H1 (cell line): ENCODE measurements around the gene BSN. TPM values are rescaled to one million over a fixed set of nuclear protein-coding genes. Genes with fewer than 3 reads are reported as not detected.

ENCODE experiments used
- CTCF ChIA-PET: fragments of 300-600 bp; sonication (Branson Sonifier 250); formaldehyde crosslinking; loops from one replicate; lab custom pipeline; 2021; ENCODE audit not compliant: partially characterized antibody; lab: Charles Lee
- POLR2A ChIA-PET: fragments of 300-600 bp; sonication (Branson Sonifier 250); formaldehyde crosslinking; loops from one replicate; lab custom pipeline; 2021; ENCODE audit warnings: inconsistent platforms; ENCODE audit not compliant: partially characterized antibody; lab: Charles Lee
- DNase-seq, 2 experiments: peaks; one replicate each; pipeline versions ENCODE4 v3.0.0 to v3.0.0-alpha.2; 2010 to 2022; ENCODE audit warnings: low spot score in 2 of 2, low read depth in 1 of 2, mixed read lengths in 1 of 2
- FAIRE-seq: peaks from 2 replicates; lab custom pipeline; 2011; peaks lifted over from hg19 to GRCh38; lab: Jason Lieb, UNC
- H2AFZ ChIP-seq: 2 replicates; pipeline ENCODE4 v1.8.1; 2012; ENCODE audit warnings: low read length, inconsistent platforms
- H2AK5ac ChIP-seq: 2 replicates; pipeline ENCODE4 v1.6.1; 2013; ENCODE audit warnings: low read depth, low read length
- H2BK120ac ChIP-seq: replicated peaks from 2 replicates; pipeline ENCODE3; 2013; ENCODE audit warnings: low read depth, low read length, inconsistent platforms
- H2BK12ac ChIP-seq: 2 replicates; pipeline ENCODE4 v1.6.1; 2013; ENCODE audit warnings: low read depth, low read length
- H2BK15ac ChIP-seq: 2 replicates; pipeline ENCODE4 v1.6.1; 2013; ENCODE audit warnings: low read length
- H2BK20ac ChIP-seq: 2 replicates; pipeline ENCODE4 v1.6.1; 2013; ENCODE audit warnings: low read length
- H2BK5ac ChIP-seq: 2 replicates; pipeline ENCODE4 v1.6.1; 2013; ENCODE audit warnings: low read depth, low read length
- H3K14ac ChIP-seq: 2 replicates; pipeline ENCODE4 v1.6.1; 2013; ENCODE audit warnings: inconsistent platforms; ENCODE audit not compliant: insufficient read length
- H3K18ac ChIP-seq: 2 replicates; pipeline ENCODE4 v1.6.1; 2013; ENCODE audit warnings: low read length; ENCODE audit errors: extremely low read depth
- H3K23ac ChIP-seq: 2 replicates; pipeline ENCODE4 v1.6.1; 2013; ENCODE audit warnings: inconsistent platforms; ENCODE audit not compliant: insufficient read length
- H3K23me2 ChIP-seq: 2 replicates; pipeline ENCODE4 v1.6.1; 2013; ENCODE audit warnings: low read depth, low read length
- H3K27ac ChIP-seq: 2 replicates; pipeline ENCODE4 v1.6.1; 2011; ENCODE audit warnings: low read depth, low read length, inconsistent platforms
- H3K27me3 ChIP-seq, 4 experiments: replicated peaks in 1 of 4; 1 replicate in 1 of 4; 2 replicates in 3 of 4; pipeline versions ENCODE4 v1.6.1 to v1.8.1; 2011 to 2013; ENCODE audit warnings: low read length in 3 of 4, mild to moderate bottlenecking in 3 of 4, inconsistent platforms in 2 of 4, mixed read lengths in 2 of 4, moderate library complexity in 1 of 4; ENCODE audit not compliant: control insufficient read depth in 3 of 4, insufficient read depth in 3 of 4; ENCODE audit errors: extremely low read depth in 1 of 4
- H3K36me3 ChIP-seq, 4 experiments: 2 replicates each; pipeline versions ENCODE4 v1.6.1 to v1.8.1; 2011 to 2013; ENCODE audit warnings: mild to moderate bottlenecking in 4 of 4, low read length in 3 of 4, moderate library complexity in 2 of 4, control low read depth in 1 of 4, inconsistent platforms in 1 of 4; ENCODE audit not compliant: insufficient read depth in 4 of 4, control insufficient read depth in 2 of 4
- H3K4ac ChIP-seq: replicated peaks from 2 replicates; pipeline ENCODE3; 2013; ENCODE audit warnings: low read length, low read depth, mixed read lengths, inconsistent platforms; ENCODE audit not compliant: insufficient read length
- H3K4me1 ChIP-seq, 4 experiments: replicated peaks in 1 of 4; 1 replicate in 1 of 4; 2 replicates in 3 of 4; pipeline versions ENCODE4 v1.6.1 to v1.8.1; 2011 to 2013; ENCODE audit warnings: low read length in 3 of 4, inconsistent platforms in 2 of 4, mixed read lengths in 1 of 4; ENCODE audit not compliant: insufficient read depth in 4 of 4, control insufficient read depth in 3 of 4
- H3K4me2 ChIP-seq, 2 experiments: 2 replicates each; pipeline versions ENCODE4 v1.6.1 to v1.8.1; 2011 to 2013; ENCODE audit warnings: low read depth in 2 of 2, low read length in 2 of 2, control low read depth in 1 of 2, inconsistent platforms in 1 of 2, mild to moderate bottlenecking in 1 of 2; ENCODE audit not compliant: insufficient read depth in 1 of 2
- H3K4me3 ChIP-seq, 4 experiments: fragments of 200-600, 300-600 bp in 1 of 4; sonication (generic), shearing (Covaris generic), sonication (Bioruptor Twin) in 1 of 4; 2 replicates each; pipeline versions ENCODE4 v1.5.1 to v1.8.1; 2011 to 2016; ENCODE audit warnings: low read length in 4 of 4, low read depth in 3 of 4, control low read depth in 2 of 4, inconsistent platforms in 2 of 4, mild to moderate bottlenecking in 2 of 4, mixed read lengths in 1 of 4, moderate library complexity in 1 of 4; ENCODE audit not compliant: insufficient read depth in 2 of 4; ENCODE audit errors: extremely low read depth in 1 of 4
- H3K56ac ChIP-seq: replicated peaks from 2 replicates; pipeline ENCODE3; 2013; ENCODE audit warnings: low read depth, mild to moderate bottlenecking, mixed read lengths, low read length, inconsistent platforms; ENCODE audit not compliant: insufficient read length
- H3K79me1 ChIP-seq: 2 replicates; pipeline ENCODE4 v1.6.1; 2013; ENCODE audit warnings: low read depth, low read length, control low read depth
- H3K79me2 ChIP-seq, 2 experiments: 2 replicates each; pipeline versions ENCODE4 v1.6.1 to v1.8.1; 2012 to 2013; ENCODE audit warnings: low read length in 2 of 2, mild to moderate bottlenecking in 2 of 2, inconsistent platforms in 1 of 2; ENCODE audit not compliant: insufficient read depth in 2 of 2, control insufficient read depth in 1 of 2
- H3K9ac ChIP-seq, 4 experiments: replicated peaks in 1 of 4; 1 replicate in 1 of 4; 2 replicates in 3 of 4; pipeline versions ENCODE4 v1.6.1 to v1.8.1; 2011 to 2013; ENCODE audit warnings: low read depth in 3 of 4, low read length in 3 of 4, control low read depth in 2 of 4, mild to moderate bottlenecking in 2 of 4, moderate library complexity in 2 of 4, inconsistent platforms in 1 of 4; ENCODE audit errors: extremely low read depth in 1 of 4
- H3K9me3 ChIP-seq, 2 experiments: 2 replicates each; pipeline versions ENCODE4 v1.6.1 to v1.8.1; 2012 to 2013; ENCODE audit warnings: mild to moderate bottlenecking in 2 of 2, moderate library complexity in 2 of 2, control low read depth in 1 of 2, inconsistent platforms in 1 of 2, low read depth in 1 of 2, low read length in 1 of 2, mixed read lengths in 1 of 2; ENCODE audit not compliant: insufficient read depth in 2 of 2
- H4K20me1 ChIP-seq, 2 experiments: replicated peaks in 1 of 2; 2 replicates each; pipeline versions ENCODE3 to v1.8.1; 2011 to 2013; ENCODE audit warnings: inconsistent platforms in 2 of 2, low read length in 2 of 2, mild to moderate bottlenecking in 1 of 2; ENCODE audit not compliant: insufficient read depth in 2 of 2, control insufficient read depth in 1 of 2
- H4K5ac ChIP-seq: 2 replicates; pipeline ENCODE4 v1.6.1; 2013; ENCODE audit warnings: low read length, low read depth, mixed read lengths, inconsistent platforms; ENCODE audit not compliant: insufficient read length
- H4K8ac ChIP-seq: 2 replicates; pipeline ENCODE4 v1.8.0; 2013; ENCODE audit warnings: mild to moderate bottlenecking, moderate library complexity, low read length, inconsistent platforms; ENCODE audit not compliant: insufficient read depth; ENCODE audit errors: extremely low read depth
- H4K91ac ChIP-seq: replicated peaks from 2 replicates; pipeline ENCODE3; 2013; ENCODE audit warnings: low read length, mixed read lengths, inconsistent platforms; ENCODE audit not compliant: insufficient read length
- BCL11A ChIP-seq, 2 experiments: IDR thresholded peaks; one replicate each; pipeline ENCODE4 v1.6.1; 2011; ENCODE audit warnings: low read depth in 2 of 2, low read length in 2 of 2, mild to moderate bottlenecking in 2 of 2
- BRCA1 ChIP-seq: IDR thresholded peaks from 2 replicates; pipeline ENCODE4 v1.6.1; 2012; ENCODE audit warnings: low read depth, low read length, improper control_type of control experiment
- CBX5 ChIP-seq: fragments of 300-800, 300-1000 bp; sonication (generic); IDR thresholded peaks from 2 replicates; pipeline ENCODE4 v1.7.1; 2016; ENCODE audit warnings: antibody characterized with exemption, low read length, low read depth
- CTBP2 ChIP-seq: IDR thresholded peaks from 2 replicates; pipeline ENCODE4 v1.7.0; 2011; ENCODE audit warnings: borderline replicate concordance, mild to moderate bottlenecking, moderate library complexity, mixed read lengths, low read length; ENCODE audit not compliant: insufficient read depth, insufficient read length
- EGR1 ChIP-seq: IDR thresholded peaks from 2 replicates; pipeline ENCODE4 v1.6.1; 2011; ENCODE audit warnings: low read depth, low read length, borderline replicate concordance
- EZH2 ChIP-seq: fragments of 200-600 bp; sonication (generic); IDR thresholded peaks from 2 replicates; pipeline ENCODE4 v1.7.1; 2012; ENCODE audit warnings: low read depth, mild to moderate bottlenecking, moderate library complexity, low read length, inconsistent platforms; ENCODE audit not compliant: severe bottlenecking
- POLR2AphosphoS5 ChIP-seq: IDR thresholded peaks from 2 replicates; pipeline ENCODE4 v1.6.1; 2011; ENCODE audit warnings: low read depth, low read length
- SP4 ChIP-seq: IDR thresholded peaks from 2 replicates; pipeline ENCODE4 v1.6.1; 2012; ENCODE audit warnings: low read length, inconsistent platforms
- TAF1 ChIP-seq: IDR thresholded peaks from 2 replicates; pipeline ENCODE4 v1.6.1; 2011; ENCODE audit warnings: mild to moderate bottlenecking, low read depth, low read length
- TBP ChIP-seq: IDR thresholded peaks from 2 replicates; pipeline ENCODE4 v1.6.1; 2011; ENCODE audit warnings: low read depth, low read length, improper control_type of control experiment
- TCF12 ChIP-seq: IDR thresholded peaks from 2 replicates; pipeline ENCODE4 v1.6.1; 2011; ENCODE audit warnings: low read depth, mild to moderate bottlenecking, low read length
- WGBS, 2 experiments: shearing (Covaris generic) in 1 of 2; methylation state at CpG; one replicate each; pipeline versions ENCODE4 v1.1.6 to v1.1.7; 2013 to 2015; ENCODE audit warnings: low lambda C conversion rate in 2 of 2, mixed read lengths in 2 of 2, inconsistent platforms in 1 of 2, low coverage in 1 of 2, missing lambda C conversion rate in 1 of 2; ENCODE audit not compliant: insufficient replicate concordance in 2 of 2, insufficient coverage in 1 of 2, insufficient read length in 1 of 2; ENCODE audit errors: extremely low coverage in 1 of 2, missing lambda C conversion rate in 1 of 2; 5-methylcytosine and 5-hydroxymethylcytosine counted together
- polyA plus RNA-seq, 7 experiments: library from polyadenylated mRNA; depleted of rRNA in 3 of 7; stranded (reverse) in 5 of 7; unstranded in 2 of 7; fragments of >200 nt in 5 of 7; fragments of 200-250 nt in 2 of 7; gene quantifications; 1 replicate in 5 of 7; 2 replicates in 1 of 7; 4 replicates in 1 of 7; pipeline versions ENCODE4 v1.2.1 to v1.2.3, GENCODE V29; 2011 to 2013; ENCODE audit warnings: missing spikeins in 2 of 7, mixed read lengths in 2 of 7
- total RNA-seq: library from RNA; stranded (reverse); fragmentation: NEBNext Ultra II Directional; extraction: Animal tissue kit (Norgen Biotek cat#: 25700); gene quantifications from 2 replicates; pipeline ENCODE4 v1.2.1, GENCODE V29; 2021

BSN gene
- total and polyA plus RNA-seq, 2 of the 8 experiments (the other 6 are each of a cell fraction or from before 2014, with no cell fraction given): 0.60 to 3.0 TPM

DNA sequence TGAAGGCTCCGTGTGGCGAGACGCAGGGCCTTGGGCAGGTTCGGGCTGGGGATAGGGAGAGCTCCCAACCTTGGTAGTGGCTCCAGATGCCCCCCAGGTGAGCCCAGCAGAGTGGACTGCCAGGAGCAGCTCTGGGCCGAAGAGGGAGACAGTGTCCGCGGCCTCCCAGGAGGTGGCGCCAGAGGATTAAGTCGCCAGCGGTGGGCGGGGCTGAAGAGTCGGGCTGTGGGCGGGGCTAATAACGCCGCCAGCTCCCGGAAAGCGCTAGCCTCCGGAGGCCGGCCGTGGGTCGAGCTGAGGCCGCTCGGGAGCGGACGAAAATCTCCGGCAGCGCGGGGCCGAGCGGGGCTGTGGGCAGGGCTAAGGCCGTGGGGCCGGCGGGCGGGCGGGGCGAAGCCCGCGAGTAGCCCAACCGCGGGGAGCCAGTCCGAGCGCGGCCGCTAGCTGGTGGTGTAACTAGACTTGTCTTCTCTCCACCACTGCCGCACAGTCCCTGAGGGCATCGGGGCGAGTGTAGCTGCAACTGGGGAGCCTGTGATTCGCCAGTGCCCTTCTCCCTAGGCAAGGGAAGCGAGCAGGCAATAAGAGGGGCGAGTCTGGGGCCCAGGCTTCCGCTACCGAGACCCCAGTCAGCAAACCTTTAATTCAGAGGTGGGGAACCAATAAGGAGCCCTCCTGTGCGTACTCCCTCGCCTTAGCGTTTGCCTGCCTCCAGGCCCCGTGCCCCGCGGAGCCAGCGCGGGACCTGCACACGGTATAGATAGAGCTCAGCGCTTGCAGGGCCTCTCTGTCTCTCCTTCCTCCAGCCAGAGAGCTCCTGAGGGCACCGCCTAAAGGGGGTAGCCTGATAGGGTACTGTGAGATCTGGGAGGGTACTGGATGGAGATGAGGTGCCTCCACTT lies 14.4 kb upstream of the BSN start:
- no peak overlapping the region for H3K4ac ChIP-seq
- H3K14ac ChIP-seq: no peak overlapping the region
- H3K4me1 ChIP-seq: peaks cover 0 to 21% (median 3%) of the 10 kb centered on the region in 4 experiments; a peak in 6 of 7 replicates
- H3K79me2 ChIP-seq: no peaks in the 10 kb centered on the region
- H4K91ac ChIP-seq: peak overlapping the region; percentile 62
- H2BK15ac ChIP-seq: no peak overlapping the region
- no peak overlapping the region for H3K27ac ChIP-seq
- H4K8ac ChIP-seq: peak overlapping the region; percentile 84
- WGBS, 2 experiments: 4% methylated on average over 41 of the region's 63 CpGs; no CpG with 5 or more reads in 1 of the 2 experiments
- H3K4me2 ChIP-seq: peak overlapping the region; percentile 78 to 88
- ChIA-PET POLR2A (interaction anchor here (0.6 to 2.7 kb wide), 17 partner anchors 12 to 199 kb away, joined by 3 to 21 read pairs (median 4); partner anchors contain the start of genes BSN, DAG1 and USP4), CTCF (interaction anchor here (0.6 to 5.8 kb wide), 52 partner anchors 9 to 520 kb away, joined by 3 to 159 read pairs (median 5); partner anchors contain the start of genes BSN and DAG1)
- no peaks in the 10 kb centered on the region for H3K9me3 ChIP-seq
- peak overlapping the region in 2 of 4 experiments; percentile 47 to 54; a peak in 4 of 7 replicates for H3K9ac ChIP-seq
- H4K20me1 ChIP-seq: peaks cover 0 to 7% of the 10 kb centered on the region in 2 experiments
- peaks cover 3% of the 10 kb centered on the region; the same call in 1 of the 2 replicates for H3K23me2 ChIP-seq
- no peak overlapping the region for H2AK5ac ChIP-seq
- peak overlapping the region; percentile 56; the same call in 1 of the 2 replicates for H2BK5ac ChIP-seq
- H3K18ac ChIP-seq: peak overlapping the region; percentile 72; the same call in 1 of the 2 replicates
- no peak overlapping the region for H2BK12ac ChIP-seq
- peak; percentile 87 to 99 for DNase-seq
- no peak overlapping the region for H2BK120ac ChIP-seq
- no peaks in the 10 kb centered on the region for H3K79me1 ChIP-seq
- H3K23ac ChIP-seq: no peak overlapping the region
- H3K56ac ChIP-seq: no peak overlapping the region
- H2AFZ ChIP-seq: peak overlapping the region; percentile 88
- peak overlapping the region; percentile 34 for H4K5ac ChIP-seq
- no peaks in the 10 kb centered on the region for H3K27me3 ChIP-seq
- H2BK20ac ChIP-seq: no peak overlapping the region
- H3K36me3 ChIP-seq: no peaks in the 10 kb centered on the region
- peak overlapping the region; percentile 26 to 71 (median 60) for H3K4me3 ChIP-seq
- FAIRE-seq: no peak
- TF ChIP-seq CBX5 (no peak), CTBP2 (peak; percentile 36), EZH2 (no peak), SP4 (no peak), BCL11A (IDR thresholded peaks at IDR 0.05; ENCODE audit: low read depth in 2 of 2, low read length in 2 of 2) (no peak), TBP (peak; percentile 49; the same call in 1 of the 2 replicates), EGR1 (no peak), TAF1 (peak; percentile 73), POLR2AphosphoS5 (peak; percentile 45; the same call in 1 of the 2 replicates), TCF12 (no peak), BRCA1 (no peak)
